Memory B cell (primary cell): Measurements from ENCODE around the gene HOXC9.
A peak's percentile ranks its signal among the peaks of the same experiment; 100 is the strongest.
"Not testable (repeated sequence)": the region's sequence is repeated elsewhere in the genome, so short reads cannot be mapped to it uniquely, and the experiment has no call there.

Experiments
- ATAC-seq: fragments of 150-1000 bp; cut with Tn5 transposase; 2 replicates; pipeline ENCODE4 v1.10.0; 2021; ENCODE audit warnings: low read depth, mild to moderate bottlenecking, moderate library complexity
- DNase-seq, 2 donors: peaks; one replicate each; pipeline ENCODE4 v3.0.0; 2022; ENCODE audit warnings: low spot score in 2 of 2
- H3K27ac Mint-ChIP-seq: one replicate; pipeline ENCODE4 v1.8.0; 2022; ENCODE audit warnings: mild to moderate bottlenecking, moderate library complexity, mixed read lengths
- H3K27me3 Mint-ChIP-seq: one replicate; pipeline ENCODE4 v1.8.0; 2022; ENCODE audit warnings: mixed read lengths
- H3K36me3 Mint-ChIP-seq: one replicate; pipeline ENCODE4 v1.8.0; 2022; ENCODE audit warnings: mild to moderate bottlenecking, mixed read lengths
- H3K4me1 Mint-ChIP-seq: one replicate; pipeline ENCODE4 v1.8.0; 2022; ENCODE audit warnings: mixed read lengths
- H3K4me3 Mint-ChIP-seq: one replicate; pipeline ENCODE4 v1.8.0; 2022; ENCODE audit warnings: mild to moderate bottlenecking, moderate library complexity, mixed read lengths
- H3K9me3 Mint-ChIP-seq: one replicate; pipeline ENCODE4 v1.8.0; 2022; ENCODE audit warnings: mixed read lengths

The HOXC9 gene

DNA sequence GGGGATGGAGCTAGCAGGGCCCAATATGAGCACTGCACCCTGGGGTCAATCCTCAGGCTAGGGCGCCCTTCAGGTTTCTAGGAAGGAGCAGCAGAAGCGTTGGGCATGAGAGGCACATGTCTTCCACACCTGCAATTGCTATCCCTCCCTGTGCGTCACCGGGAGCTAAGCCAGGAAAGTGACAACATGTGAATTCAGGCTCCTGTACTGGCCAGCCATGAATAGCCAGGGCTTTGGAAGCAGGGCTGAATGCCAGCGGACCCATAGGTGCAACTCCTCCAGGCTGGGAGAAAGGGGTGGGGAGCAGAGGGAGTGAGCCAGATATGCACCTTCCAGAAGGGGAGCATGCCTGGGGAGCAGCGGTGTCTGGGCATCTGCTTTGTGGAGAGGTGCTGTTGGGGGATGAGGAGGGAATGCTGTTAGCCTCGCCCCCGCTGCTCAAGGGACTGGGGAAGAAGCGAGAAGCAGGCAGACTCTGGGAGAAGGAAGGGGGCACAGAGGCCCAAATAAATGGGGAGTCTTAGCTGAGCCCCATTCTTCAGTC, 39.0 kb downstream of the HOXC9 start:
- Mint-ChIP-seq H3K4me3 (no peak overlapping the region), H3K9me3 (no peaks in the 10 kb centered on the region), H3K36me3 (no peaks in the 10 kb centered on the region), H3K4me1 (no peaks in the 10 kb centered on the region), H3K27me3 (peaks cover 24% of the 10 kb centered on the region), H3K27ac (no peak overlapping the region)
- no peak for DNase-seq
- ATAC-seq, result no peak

DNA sequence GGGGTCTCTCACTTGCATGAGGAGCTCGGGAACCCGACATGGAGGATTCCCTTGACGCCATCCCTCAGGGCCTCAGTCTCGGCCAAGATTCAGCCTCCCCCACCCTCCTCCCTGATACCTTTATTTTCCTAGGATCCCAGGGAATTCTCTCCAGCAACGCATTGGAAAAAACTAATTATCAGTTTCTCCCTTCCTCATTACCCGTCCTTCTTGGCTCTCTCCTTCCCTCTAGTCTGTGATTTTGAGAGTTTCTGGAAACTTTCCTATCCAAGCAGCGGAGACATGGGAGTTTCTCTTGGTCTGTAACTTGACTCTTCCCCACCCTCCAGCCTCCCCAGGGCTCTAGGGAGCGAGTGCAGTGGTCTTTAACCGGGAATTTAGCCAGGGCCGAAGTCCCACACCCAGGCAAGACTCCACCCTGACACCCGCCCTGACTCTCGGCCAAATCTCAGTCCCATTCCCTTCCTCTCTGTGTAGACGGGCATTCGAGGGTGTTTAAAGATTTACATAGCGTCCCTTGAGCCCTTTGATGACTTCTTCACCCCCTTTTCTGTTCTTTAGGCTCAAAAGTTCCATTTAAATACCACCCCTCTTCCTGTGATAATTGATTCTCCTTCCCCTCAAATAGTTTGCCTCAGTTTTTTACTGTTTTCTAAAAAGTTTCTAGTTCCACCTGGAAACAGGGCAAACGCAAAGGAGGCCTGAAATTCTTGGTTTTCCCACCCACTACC, 39.6 kb downstream of the HOXC9 start:
- Mint-ChIP-seq H3K4me1 (no peaks in the 10 kb centered on the region), H3K27me3 (peaks cover 22% of the 10 kb centered on the region), H3K36me3 (no peaks in the 10 kb centered on the region), H3K9me3 (no peaks in the 10 kb centered on the region), H3K4me3 (no peak overlapping the region), H3K27ac (no peak overlapping the region)
- DNase-seq, result no peak
- no peak for ATAC-seq

DNA sequence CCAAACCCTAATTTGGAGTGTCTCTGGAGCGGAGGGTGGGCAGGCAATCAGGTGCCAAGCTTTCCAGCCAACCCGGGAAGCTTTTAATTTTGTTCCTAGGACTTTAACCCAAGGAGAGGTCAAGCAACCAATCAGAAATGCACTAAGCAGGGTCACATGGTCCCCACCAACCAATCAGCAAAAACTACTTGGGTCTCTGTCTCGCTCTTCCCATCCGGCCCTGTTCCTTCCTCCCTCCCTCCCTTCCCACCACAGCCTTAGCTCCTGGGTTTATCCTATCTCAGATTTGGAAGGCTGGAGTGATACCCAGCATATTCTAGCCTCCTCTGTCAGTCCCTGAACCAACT, 40.2 kb downstream of the HOXC9 start:
- ATAC-seq, result no peak
- no peaks in the 10 kb centered on the region for H3K36me3 Mint-ChIP-seq
- H3K27me3 Mint-ChIP-seq, result peaks cover 22% of the 10 kb centered on the region
- no peaks in the 10 kb centered on the region for H3K9me3 Mint-ChIP-seq
- H3K4me1 Mint-ChIP-seq, result no peaks in the 10 kb centered on the region
- no peak overlapping the region for H3K4me3 Mint-ChIP-seq
- no peak overlapping the region for H3K27ac Mint-ChIP-seq
- DNase-seq, result no peak

DNA sequence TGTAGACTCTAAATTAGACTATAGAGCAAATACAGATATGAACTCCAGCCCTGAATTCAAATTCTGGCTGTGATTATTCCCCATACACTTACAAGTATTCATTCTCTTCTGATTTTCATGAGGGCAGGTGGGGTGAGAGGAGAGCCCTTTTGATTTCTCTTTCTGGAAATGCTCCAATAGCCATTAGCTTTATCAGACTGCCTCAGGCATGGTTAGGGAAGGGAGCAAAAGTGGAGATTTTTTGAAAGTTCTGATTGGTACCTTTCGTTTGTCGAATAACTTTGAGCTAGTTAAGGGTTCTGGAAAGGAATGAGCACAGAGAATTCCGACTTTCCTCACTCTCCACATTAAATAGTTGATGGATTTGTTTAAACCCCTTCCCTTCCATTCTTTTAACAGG, 40.7 kb downstream of the HOXC9 start:
- DNase-seq, result no peak

DNA sequence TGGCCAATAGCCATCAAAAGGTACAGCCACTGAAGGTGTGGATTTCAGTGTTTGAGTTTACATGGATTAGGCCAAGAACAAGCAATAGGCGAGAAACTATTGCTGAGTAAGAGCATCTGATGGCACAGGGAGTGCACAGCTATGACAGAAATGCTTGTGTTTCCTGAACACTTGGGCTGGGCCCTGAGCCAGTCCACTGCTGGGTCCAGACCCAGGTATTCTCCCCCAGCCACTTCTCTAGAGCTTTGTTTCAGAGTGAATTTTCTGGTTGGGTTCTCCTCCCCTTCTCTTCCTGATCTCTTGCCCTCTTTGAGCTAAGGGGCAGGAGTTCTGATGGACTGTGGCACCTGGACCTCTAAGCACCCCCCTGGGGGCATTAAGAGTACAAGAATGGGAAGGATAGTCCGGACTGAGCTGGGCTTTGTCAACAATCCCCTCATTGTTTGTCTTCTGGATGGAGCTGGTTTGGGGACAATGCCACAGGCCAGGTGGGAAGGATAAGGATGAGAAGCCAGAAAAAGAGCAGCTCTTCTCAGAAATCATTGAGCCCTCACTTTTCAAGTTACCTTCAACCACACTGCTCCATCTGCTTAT, 41.2 kb downstream of the HOXC9 start:
- Mint-ChIP-seq H3K4me1 (no peaks in the 10 kb centered on the region), H3K27ac (no peak overlapping the region), H3K27me3 (peaks cover 18% of the 10 kb centered on the region), H3K4me3 (no peak overlapping the region), H3K36me3 (no peaks in the 10 kb centered on the region), H3K9me3 (no peaks in the 10 kb centered on the region)
- ATAC-seq (no peak), DNase-seq (no peak)

More for the DNA sequence above, 40.7 kb downstream of the HOXC9 start:
- H3K4me1 Mint-ChIP-seq, result no peaks in the 10 kb centered on the region
- H3K27me3 Mint-ChIP-seq, result peaks cover 21% of the 10 kb centered on the region
- H3K4me3 Mint-ChIP-seq, result no peak overlapping the region
- H3K9me3 Mint-ChIP-seq, result no peaks in the 10 kb centered on the region
- H3K36me3 Mint-ChIP-seq, result no peaks in the 10 kb centered on the region
- no peak for ATAC-seq
- H3K27ac Mint-ChIP-seq, result no peak overlapping the region

DNA sequence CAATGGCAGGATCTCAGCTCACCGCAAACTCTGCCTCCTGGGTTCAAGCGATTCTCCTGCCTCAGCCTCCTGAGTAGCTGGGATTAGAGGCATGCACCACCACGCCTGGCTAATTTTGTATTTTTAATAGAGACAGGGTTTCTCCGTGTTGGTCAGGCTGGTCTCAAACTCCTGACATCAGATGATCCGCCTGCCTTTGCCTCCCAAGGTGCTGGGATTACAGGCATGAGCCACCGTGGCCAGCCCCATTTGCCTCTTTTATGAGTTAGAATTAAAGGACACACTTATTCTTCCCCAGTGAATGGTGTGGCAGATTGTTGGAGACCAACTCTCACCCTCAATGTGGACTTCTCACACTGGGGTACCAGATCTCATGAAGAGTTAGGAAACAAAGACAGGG, 42.1 kb downstream of the HOXC9 start:
- H3K4me1 Mint-ChIP-seq, H3K27ac Mint-ChIP-seq, ATAC-seq, H3K4me3 Mint-ChIP-seq, DNase-seq, H3K9me3 Mint-ChIP-seq, H3K36me3 Mint-ChIP-seq: not testable (repeated sequence)
- H3K27me3 Mint-ChIP-seq, result peaks cover 23% of the 10 kb centered on the region

DNA sequence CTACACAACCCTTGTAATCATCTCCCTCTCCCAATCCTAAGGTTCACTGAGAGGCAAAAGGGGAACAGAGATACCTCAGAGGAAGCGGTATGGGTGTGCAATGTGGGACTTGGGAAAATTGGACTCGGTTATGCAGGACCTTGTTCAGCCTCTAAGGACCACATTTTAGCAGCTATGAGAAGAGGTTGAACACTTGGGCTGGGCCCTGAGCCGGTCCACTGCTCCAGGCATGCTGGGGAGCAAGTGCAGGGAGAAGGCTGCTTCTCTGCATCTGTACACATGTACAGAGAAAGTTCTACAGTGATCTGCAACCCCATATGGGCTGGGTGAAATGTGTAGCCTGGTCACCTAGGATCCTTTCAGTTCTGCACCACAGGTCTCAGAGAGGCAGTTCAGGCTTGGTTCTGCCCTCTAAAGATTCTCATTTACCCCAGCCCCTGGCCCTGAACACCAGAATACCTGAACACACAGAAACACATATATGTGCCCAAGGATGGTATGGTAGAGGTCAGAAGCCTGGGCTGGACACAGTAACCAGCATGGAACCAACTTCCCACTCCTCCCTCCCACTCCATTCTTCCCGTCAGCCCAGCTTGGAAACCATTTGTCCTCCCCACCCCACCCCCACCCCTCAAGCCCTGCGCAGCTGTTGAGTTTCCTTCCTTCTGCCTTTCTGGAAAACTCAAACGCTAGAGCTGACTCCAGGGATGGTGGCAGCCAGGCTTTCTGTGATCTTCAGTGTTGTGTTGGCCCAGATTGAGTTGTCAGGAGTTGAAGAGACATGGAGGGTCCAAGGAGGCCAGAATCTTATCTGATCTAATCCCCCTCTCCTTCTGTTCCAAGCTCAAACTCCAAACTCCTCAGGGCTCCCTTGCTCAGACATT, 43.3 kb downstream of the HOXC9 start:
- H3K27ac Mint-ChIP-seq, result no peak overlapping the region
- ATAC-seq, result no peak
- H3K36me3 Mint-ChIP-seq, result no peaks in the 10 kb centered on the region
- no peaks in the 10 kb centered on the region for H3K9me3 Mint-ChIP-seq
- DNase-seq, result no peak
- H3K4me1 Mint-ChIP-seq, result peaks cover 7% of the 10 kb centered on the region
- H3K4me3 Mint-ChIP-seq, result no peak overlapping the region
- peaks cover 27% of the 10 kb centered on the region for H3K27me3 Mint-ChIP-seq

DNA sequence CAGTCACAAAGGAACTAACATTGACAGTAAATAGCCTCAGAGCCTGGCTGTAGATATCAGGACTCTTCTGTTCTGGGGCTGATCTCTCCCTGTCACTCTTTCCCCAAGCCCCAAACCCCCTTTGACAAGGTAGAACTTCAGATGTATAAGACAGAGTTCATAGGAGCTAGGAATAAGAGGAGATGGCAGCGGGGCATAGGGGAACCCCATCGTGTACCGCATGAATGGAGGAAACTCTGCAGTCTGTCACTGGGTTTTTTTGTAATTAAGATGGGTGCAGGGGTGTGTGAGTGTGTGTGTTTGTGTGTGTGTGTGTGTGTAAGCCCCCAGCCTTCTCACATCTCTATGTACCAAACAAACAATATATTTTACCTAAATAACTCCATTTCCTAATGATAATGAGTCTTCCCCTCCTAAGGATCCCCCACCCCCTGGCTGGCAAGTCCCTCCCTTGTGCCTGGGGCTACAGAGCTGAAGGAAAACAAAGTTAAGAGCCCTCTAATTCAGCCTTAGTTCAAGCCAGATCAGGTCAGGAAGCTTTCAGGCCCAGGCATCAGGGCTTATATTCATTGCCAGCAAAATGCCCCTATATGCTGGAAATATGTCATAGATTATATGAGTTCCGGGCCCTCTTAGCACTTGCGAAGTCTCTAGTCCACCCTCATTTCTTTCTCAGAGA, 44.6 kb downstream of the HOXC9 start:
- DNase-seq (no peak), ATAC-seq (peak; percentile 34)

DNA sequence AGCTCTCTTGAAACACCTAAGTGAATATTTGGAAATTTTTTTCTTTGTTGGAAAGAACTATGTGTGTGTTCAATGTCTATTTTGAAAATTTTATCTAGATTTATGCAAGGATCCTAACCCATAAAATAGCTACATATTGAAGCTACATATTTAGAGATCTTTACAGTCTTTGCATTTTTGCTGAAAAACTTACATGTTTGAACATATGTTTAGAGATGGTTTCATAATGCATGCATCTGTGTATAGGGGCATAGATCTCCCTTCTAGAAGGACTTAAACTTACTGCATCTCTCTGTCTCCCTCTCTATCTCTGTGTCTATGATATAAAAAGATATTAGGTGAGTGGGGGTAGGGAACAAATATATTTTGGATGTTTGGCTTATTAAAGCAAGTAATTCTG, 45.4 kb downstream of the HOXC9 start:
- H3K36me3 Mint-ChIP-seq, result no peaks in the 10 kb centered on the region
- no peak for ATAC-seq
- H3K4me1 Mint-ChIP-seq, result peaks cover 12% of the 10 kb centered on the region
- peaks cover 22% of the 10 kb centered on the region for H3K27me3 Mint-ChIP-seq
- no peak overlapping the region for H3K27ac Mint-ChIP-seq
- no peaks in the 10 kb centered on the region for H3K9me3 Mint-ChIP-seq
- no peak overlapping the region for H3K4me3 Mint-ChIP-seq
- no peak for DNase-seq

More for the DNA sequence above, 44.6 kb downstream of the HOXC9 start:
- H3K27ac Mint-ChIP-seq, result no peak overlapping the region
- H3K9me3 Mint-ChIP-seq, result no peaks in the 10 kb centered on the region
- peaks cover 7% of the 10 kb centered on the region for H3K4me1 Mint-ChIP-seq
- peaks cover 20% of the 10 kb centered on the region for H3K27me3 Mint-ChIP-seq
- H3K36me3 Mint-ChIP-seq, result no peaks in the 10 kb centered on the region
- no peak overlapping the region for H3K4me3 Mint-ChIP-seq

DNA sequence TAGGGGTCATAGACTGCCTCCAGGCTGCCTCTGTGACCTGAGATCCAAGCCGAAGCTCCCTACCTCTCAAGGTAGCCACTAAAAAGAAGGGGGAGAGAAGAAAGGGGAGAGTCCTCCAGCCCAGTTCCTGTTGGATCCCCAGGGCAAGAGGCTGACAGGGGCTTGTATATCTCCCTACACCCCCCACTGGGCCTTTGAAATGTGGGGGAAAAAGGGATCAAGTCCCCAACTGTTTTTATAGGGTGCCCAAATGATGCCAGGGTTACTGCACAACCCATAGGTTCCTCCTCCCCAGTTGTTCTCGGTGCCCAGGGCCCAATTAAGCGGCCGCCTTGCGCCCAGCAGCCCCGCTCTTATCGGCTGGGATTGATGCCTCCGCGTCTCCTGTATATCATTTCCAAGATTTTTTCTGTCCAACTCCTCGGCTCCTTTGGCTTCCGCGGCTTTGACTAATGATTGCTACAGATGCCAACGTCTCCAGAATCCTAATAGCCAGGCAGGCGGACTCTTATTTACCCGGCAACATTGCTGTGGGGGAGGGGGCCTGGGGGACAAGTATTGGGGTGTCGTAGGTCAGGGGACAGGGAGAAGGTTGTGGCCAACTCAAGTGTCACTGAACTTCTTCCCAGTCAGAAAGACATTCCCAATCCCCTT, 46.0 kb downstream of the HOXC9 start:
- no peaks in the 10 kb centered on the region for H3K9me3 Mint-ChIP-seq
- H3K4me1 Mint-ChIP-seq, result peaks cover 12% of the 10 kb centered on the region
- DNase-seq, result no peak
- no peak overlapping the region for H3K27ac Mint-ChIP-seq
- H3K36me3 Mint-ChIP-seq, result no peaks in the 10 kb centered on the region
- ATAC-seq, result no peak
- H3K4me3 Mint-ChIP-seq, result no peak overlapping the region
- H3K27me3 Mint-ChIP-seq, result peaks cover 22% of the 10 kb centered on the region

DNA sequence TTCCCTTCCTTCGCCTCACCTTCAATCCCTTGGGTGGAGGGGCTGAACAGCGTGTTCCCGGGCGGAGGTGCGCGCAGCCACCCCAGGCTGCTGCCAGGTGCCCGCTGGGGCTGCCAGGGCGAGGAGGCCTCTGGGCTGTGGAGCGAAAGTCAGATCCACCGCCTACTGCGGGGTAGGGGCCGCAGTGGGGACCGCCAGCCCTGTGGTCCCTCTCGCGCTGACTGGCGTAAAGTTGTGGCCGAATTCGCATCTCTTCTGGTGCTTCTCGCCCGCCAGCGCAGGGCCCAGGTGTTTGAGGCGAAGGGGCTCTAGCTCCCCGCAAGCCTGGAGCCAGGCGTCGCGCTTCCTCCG, 46.8 kb downstream of the HOXC9 start:
- peaks cover under 1% of the 10 kb centered on the region for H3K36me3 Mint-ChIP-seq
- peaks cover 17% of the 10 kb centered on the region for H3K4me1 Mint-ChIP-seq
- peak overlapping the region; percentile 40 for H3K4me3 Mint-ChIP-seq
- H3K9me3 Mint-ChIP-seq, result no peaks in the 10 kb centered on the region
- ATAC-seq (no peak), DNase-seq (no peak)
- H3K27me3 Mint-ChIP-seq, result peaks cover 23% of the 10 kb centered on the region
- peak overlapping the region; percentile 39 for H3K27ac Mint-ChIP-seq

DNA sequence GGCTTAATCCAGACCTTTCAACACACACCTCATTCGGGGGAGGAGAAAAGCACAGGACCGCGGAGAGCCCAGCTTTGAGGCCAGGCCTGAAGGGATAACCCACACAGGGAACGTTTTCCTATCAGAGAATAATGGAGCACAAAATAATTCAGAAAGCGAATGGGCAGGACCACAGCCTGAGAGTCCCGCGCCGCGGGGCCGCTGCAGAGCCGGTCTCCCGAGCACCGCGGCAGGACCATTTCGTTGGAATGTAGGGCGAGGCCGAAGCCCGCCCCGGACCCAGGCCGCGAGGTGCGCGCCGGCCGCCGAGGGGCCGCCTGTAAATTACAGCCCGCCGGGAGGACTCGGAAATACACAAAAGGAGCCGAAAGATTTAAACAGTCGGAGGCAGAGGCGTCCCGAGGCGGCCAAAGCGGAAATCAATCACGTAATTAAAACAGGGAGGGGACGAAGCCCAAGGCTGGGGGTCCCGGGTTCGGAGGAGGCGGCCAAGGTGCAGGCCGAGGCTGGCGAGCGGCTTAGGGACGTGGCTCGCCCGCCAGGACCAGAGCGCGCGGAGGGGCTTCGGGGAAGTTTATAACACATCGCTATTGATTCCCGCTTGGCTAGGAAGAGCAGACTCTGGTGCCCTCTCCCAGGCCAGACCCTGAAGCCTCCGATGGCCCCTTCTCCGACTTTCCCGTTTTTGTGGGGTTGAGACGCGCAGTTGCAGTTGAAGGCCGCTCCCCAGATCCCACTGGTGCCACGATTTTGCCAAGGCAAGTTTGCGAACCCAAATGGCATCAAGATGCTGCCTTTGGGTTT, 47.4 kb downstream of the HOXC9 start:
- no peaks in the 10 kb centered on the region for H3K9me3 Mint-ChIP-seq
- DNase-seq (no peak), ATAC-seq (no peak)
- peaks cover 19% of the 10 kb centered on the region for H3K4me1 Mint-ChIP-seq
- peak overlapping the region; percentile 39 for H3K27ac Mint-ChIP-seq
- H3K36me3 Mint-ChIP-seq, result peaks cover 2% of the 10 kb centered on the region
- H3K27me3 Mint-ChIP-seq, result peaks cover 25% of the 10 kb centered on the region
- H3K4me3 Mint-ChIP-seq, result peak overlapping the region; percentile 40

DNA sequence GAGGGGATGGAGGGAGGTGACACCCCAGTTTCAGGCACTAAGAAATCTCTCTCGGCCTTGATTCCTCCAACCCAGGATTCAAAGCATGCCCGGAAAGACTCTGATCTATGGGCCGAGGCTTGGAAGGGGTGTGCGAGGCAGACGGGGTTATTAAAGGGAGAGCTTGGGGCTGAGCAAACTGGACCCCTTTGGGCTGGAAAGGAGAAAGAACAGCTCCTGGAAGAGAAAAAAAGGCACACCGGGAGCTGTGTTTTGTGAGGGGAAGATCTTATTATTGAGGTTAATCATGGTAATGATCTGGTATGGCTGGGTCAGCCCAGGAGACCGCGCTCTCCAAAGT, 48.0 kb downstream of the HOXC9 start:
- H3K27me3 Mint-ChIP-seq, result peaks cover 23% of the 10 kb centered on the region
- H3K9me3 Mint-ChIP-seq, result no peaks in the 10 kb centered on the region
- H3K27ac Mint-ChIP-seq, result no peak overlapping the region
- DNase-seq (no peak), ATAC-seq (no peak)
- H3K36me3 Mint-ChIP-seq, result peaks cover 2% of the 10 kb centered on the region
- peaks cover 22% of the 10 kb centered on the region for H3K4me1 Mint-ChIP-seq
- H3K4me3 Mint-ChIP-seq, result no peak overlapping the region
